H9 (cell line): ENCODE results near the gene EFNB3. TPM values are rescaled to one million over a fixed set of nuclear protein-coding genes. Genes with fewer than 3 reads are reported as not detected.

Source experiments
- DNase-seq: peaks from one replicate; pipeline ENCODE4 v3.0.0-alpha.2; 2017
- H2AFZ ChIP-seq: one replicate; pipeline ENCODE4 v1.6.1; 2013; ENCODE audit warnings: mild to moderate bottlenecking, low read length, control low read depth, moderate library complexity
- H2AK5ac ChIP-seq: 2 replicates; pipeline ENCODE4 v1.6.1; 2013; ENCODE audit warnings: low read length, control low read depth, mixed read lengths; ENCODE audit not compliant: insufficient read length
- H2BK120ac ChIP-seq: one replicate; pipeline ENCODE4 v1.6.1; 2013; ENCODE audit warnings: low read depth, mild to moderate bottlenecking, low read length, control low read depth, inconsistent platforms; ENCODE audit not compliant: poor library complexity, severe bottlenecking
- H2BK12ac ChIP-seq: 2 replicates; pipeline ENCODE4 v1.6.1; 2013; ENCODE audit warnings: low read length, control low read depth, mixed read lengths, low read depth; ENCODE audit not compliant: insufficient read length
- H2BK15ac ChIP-seq: 2 replicates; pipeline ENCODE4 v1.6.1; 2013; ENCODE audit warnings: low read depth, low read length, control low read depth
- H2BK20ac ChIP-seq: one replicate; pipeline ENCODE4 v1.6.1; 2013; ENCODE audit warnings: low read depth, mild to moderate bottlenecking, low read length, control low read depth, inconsistent platforms; ENCODE audit not compliant: poor library complexity, severe bottlenecking
- H2BK5ac ChIP-seq: 2 replicates; pipeline ENCODE4 v1.6.1; 2013; ENCODE audit warnings: low read length, control low read depth, mixed read lengths; ENCODE audit not compliant: insufficient read length
- H3K14ac ChIP-seq: 2 replicates; pipeline ENCODE4 v1.6.1; 2013; ENCODE audit warnings: low read length, control low read depth; ENCODE audit not compliant: insufficient read depth
- H3K18ac ChIP-seq: 2 replicates; pipeline ENCODE4 v1.6.1; 2013; ENCODE audit warnings: low read depth, mild to moderate bottlenecking, mixed read lengths, low read length, control low read depth; ENCODE audit not compliant: insufficient read length
- H3K23ac ChIP-seq: 2 replicates; pipeline ENCODE4 v1.6.1; 2013; ENCODE audit warnings: low read length, control low read depth, mixed read lengths, low read depth; ENCODE audit not compliant: insufficient read length
- H3K23me2 ChIP-seq: 2 replicates; pipeline ENCODE4 v1.6.1; 2013; ENCODE audit warnings: low read depth, mild to moderate bottlenecking, mixed read lengths, low read length, control low read depth; ENCODE audit not compliant: insufficient read length, poor library complexity, severe bottlenecking
- H3K27ac ChIP-seq: 2 replicates; pipeline ENCODE4 v1.5.1; 2013; ENCODE audit warnings: low read length, control low read depth, mixed read lengths, low read depth; ENCODE audit not compliant: insufficient read length
- H3K27me3 ChIP-seq: 2 replicates; pipeline ENCODE4 v1.6.1; 2013; ENCODE audit warnings: low read length, control low read depth, inconsistent platforms; ENCODE audit not compliant: insufficient read depth
- H3K4ac ChIP-seq: 2 replicates; pipeline ENCODE4 v1.6.1; 2013; ENCODE audit warnings: low read depth, mild to moderate bottlenecking, control low read depth, inconsistent platforms, low read length, moderate library complexity
- H3K4me1 ChIP-seq: 2 replicates; pipeline ENCODE4 v1.6.1; 2013; ENCODE audit warnings: low read length, control low read depth, inconsistent platforms; ENCODE audit not compliant: insufficient read depth
- H3K4me2 ChIP-seq: 2 replicates; pipeline ENCODE4 v1.6.1; 2013; ENCODE audit warnings: low read length, control low read depth, mixed read lengths; ENCODE audit not compliant: insufficient read length, insufficient read depth
- H3K56ac ChIP-seq: 2 replicates; pipeline ENCODE4 v1.6.1; 2013; ENCODE audit warnings: low read depth, mild to moderate bottlenecking, mixed read lengths, low read length, control low read depth; ENCODE audit not compliant: insufficient read length
- H3K79me1 ChIP-seq: 2 replicates; pipeline ENCODE4 v1.6.1; 2013; ENCODE audit warnings: low read depth, mild to moderate bottlenecking, moderate library complexity, low read length, control low read depth, inconsistent platforms; ENCODE audit not compliant: insufficient read depth, poor library complexity, severe bottlenecking
- H3K79me2 ChIP-seq: 2 replicates; pipeline ENCODE4 v1.6.1; 2013; ENCODE audit warnings: low read length, control low read depth, inconsistent platforms; ENCODE audit not compliant: insufficient read depth
- H3K9ac ChIP-seq: 2 replicates; pipeline ENCODE4 v1.6.1; 2013; ENCODE audit warnings: low read length, control low read depth, mixed read lengths; ENCODE audit not compliant: insufficient read length; ENCODE audit errors: extremely low read depth
- H3K9me3 ChIP-seq: one replicate; pipeline ENCODE4 v1.6.1; 2013; ENCODE audit warnings: low read depth, low read length, inconsistent platforms; ENCODE audit not compliant: control insufficient read depth
- H3T11ph ChIP-seq: one replicate; pipeline ENCODE4 v1.6.1; 2013; ENCODE audit warnings: mild to moderate bottlenecking, low read length, control low read depth, inconsistent platforms
- H4K20me1 ChIP-seq: one replicate; pipeline ENCODE4 v1.6.1; 2013; ENCODE audit not compliant: control insufficient read depth, insufficient read length, insufficient read depth
- H4K5ac ChIP-seq: 2 replicates; pipeline ENCODE4 v1.6.1; 2013; ENCODE audit warnings: low read depth, mild to moderate bottlenecking, mixed read lengths, low read length, control low read depth; ENCODE audit not compliant: insufficient read length
- H4K8ac ChIP-seq: replicated peaks from 2 replicates; pipeline ENCODE4 v1.6.1; 2013; ENCODE audit warnings: low read length, control low read depth, mixed read lengths, low read depth; ENCODE audit not compliant: insufficient read length
- H4K91ac ChIP-seq: 2 replicates; pipeline ENCODE4 v1.6.1; 2013; ENCODE audit warnings: low read depth, mild to moderate bottlenecking, moderate library complexity, mixed read lengths, low read length, control low read depth; ENCODE audit not compliant: insufficient read length
- H3K27ac Mint-ChIP-seq, 3 experiments: 2 replicates in 2 of 3; 3 replicates in 1 of 3; pipeline ENCODE4 v1.8.0; 2020 to 2021; ENCODE audit warnings: mixed read lengths in 3 of 3, mild to moderate bottlenecking in 1 of 3, moderate library complexity in 1 of 3
- H3K27me3 Mint-ChIP-seq: 2 replicates; pipeline ENCODE4 v1.8.0; 2021; ENCODE audit warnings: low read depth, mild to moderate bottlenecking, moderate library complexity, mixed read lengths
- H3K36me3 Mint-ChIP-seq, 3 experiments: 2 replicates in 2 of 3; 3 replicates in 1 of 3; pipeline ENCODE4 v1.8.0; 2020 to 2021; ENCODE audit warnings: low read depth in 3 of 3, mixed read lengths in 3 of 3; ENCODE audit not compliant: insufficient read depth in 1 of 3
- H3K4me1 Mint-ChIP-seq, 2 experiments: 2 replicates each; pipeline ENCODE4 v1.8.0; 2020; ENCODE audit warnings: mixed read lengths in 2 of 2
- H3K4me3 Mint-ChIP-seq, 2 experiments: 2 replicates in 1 of 2; 3 replicates in 1 of 2; pipeline ENCODE4 v1.8.0; 2020 to 2021; ENCODE audit warnings: mild to moderate bottlenecking in 2 of 2, mixed read lengths in 2 of 2, moderate library complexity in 1 of 2
- H3K9me3 Mint-ChIP-seq, 2 experiments: 2 replicates in 1 of 2; 3 replicates in 1 of 2; pipeline ENCODE4 v1.8.0; 2020; ENCODE audit warnings: mild to moderate bottlenecking in 2 of 2, mixed read lengths in 2 of 2, moderate library complexity in 1 of 2
- CTCF ChIP-seq: fragments of 200-600 bp; sonication (generic); conservative IDR thresholded peaks from 3 replicates; pipeline ENCODE4 v1.8.0; 2021; ENCODE audit warnings: antibody characterized with exemption, mild to moderate bottlenecking
- WGBS: extraction: QIAGEN DNeasy Blood & Tissue Kit; methylation state at CpG from one replicate; pipeline ENCODE4 v1.1.7; 2013; ENCODE audit warnings: missing lambda C conversion rate, low lambda C conversion rate, mixed read lengths; ENCODE audit not compliant: insufficient read length; ENCODE audit errors: extremely low coverage; 5-methylcytosine and 5-hydroxymethylcytosine counted together
- total RNA-seq: library from RNA; stranded (reverse); gene quantifications from 2 replicates; pipeline ENCODE4 v1.2.1, GENCODE V29; 2021

Gene EFNB3
- total RNA-seq, 1 experiment from 2014 or later = 11.3 TPM

- H3K4me1 ChIP-seq = no peaks in the 10 kb centered on the region; the same call in 1 of the 2 replicates
- Mint-ChIP-seq H3K9me3 (no peaks in the 10 kb centered on the region; a peak in 1 of 5 replicates), H3K27ac (peak overlapping the region; percentile 100), H3K36me3 (peaks cover 16 to 40% (median 29%) of the 10 kb centered on the region in 3 experiments), H3K4me1 (peaks cover 25 to 31% of the 10 kb centered on the region in 2 experiments), H3K4me3 (peak overlapping the region; percentile 94 to 97), H3K27me3 (no peaks in the 10 kb centered on the region)
- DNase-seq = peak; percentile 97
- H3K23me2 ChIP-seq = peaks cover 18% of the 10 kb centered on the region
- peak overlapping the region; percentile 66 for H3K4me2 ChIP-seq
- H2AFZ ChIP-seq = no peak overlapping the region
- H2BK120ac ChIP-seq = peak overlapping the region; percentile 84
- H3K56ac ChIP-seq = peak overlapping the region; percentile 93
- no peak overlapping the region for H2BK15ac ChIP-seq
- peaks cover 29% of the 10 kb centered on the region for H3K79me2 ChIP-seq
- H4K20me1 ChIP-seq = no peaks in the 10 kb centered on the region
- no peaks in the 10 kb centered on the region for H3K27me3 ChIP-seq
- H3K9ac ChIP-seq = peak overlapping the region; percentile 98
- H2BK12ac ChIP-seq = peak overlapping the region; percentile 22
- H3K4ac ChIP-seq = peak overlapping the region; percentile 66
- peak overlapping the region; percentile 61 for H3T11ph ChIP-seq
- H2BK5ac ChIP-seq = peak overlapping the region; percentile 98
- H2BK20ac ChIP-seq = no peak overlapping the region
- H4K8ac ChIP-seq = no peak overlapping the region
- peak overlapping the region; percentile 11 for H4K91ac ChIP-seq
- TF ChIP-seq CTCF = no peak
- peak overlapping the region; percentile 86 for H3K18ac ChIP-seq
- H3K23ac ChIP-seq = peak overlapping the region; percentile 71
- H4K5ac ChIP-seq = peak overlapping the region; percentile 96
- no peaks in the 10 kb centered on the region for H3K9me3 ChIP-seq
- no peaks in the 10 kb centered on the region for H3K79me1 ChIP-seq
- H3K27ac ChIP-seq = peak overlapping the region; percentile 90
- H3K14ac ChIP-seq = peak overlapping the region; percentile 90
- H2AK5ac ChIP-seq = peak overlapping the region; percentile 16
- WGBS = no CpG with 5 or more reads among the region's 44 CpGs
Observed at GRCh38 chr17:7685533-7686221, 19.3 kb upstream of the EFNB3 start.
